NCI-H526 treated with DMSO at 0.1 percent for 48 hours (cell line): Measurements from ENCODE around the gene MPO.

Experiments
- DNase-seq: peaks from one replicate; lab custom pipeline; 2025; lab: John Stamatoyannopoulos, UW

MPO gene

GRCh38 chr17:58279016-58279711, 1.6 kb downstream of the MPO start:
- DNase-seq, result no peak

GRCh38 chr17:58278661-58279015, 2.1 kb downstream of the MPO start:
- no peak for DNase-seq

- no peak for DNase-seq
Measured at GRCh38 chr17:58277802-58278595, 2.7 kb downstream of the MPO start.

GRCh38 chr17:58277107-58277801, 3.5 kb downstream of the MPO start:
- DNase-seq, result no peak

- no peak for DNase-seq
Measured at GRCh38 chr17:58276423-58276822, 4.3 kb downstream of the MPO start.

- no peak for DNase-seq
Measured at GRCh38 chr17:58275417-58275816, 5.3 kb downstream of the MPO start.

- no peak for DNase-seq
Measured at GRCh38 chr17:58273453-58274104, 7.2 kb downstream of the MPO start.

- DNase-seq, result no peak
Measured at GRCh38 chr17:58272367-58273280, 8.1 kb downstream of the MPO start.

GRCh38 chr17:58271216-58271931, 9.4 kb downstream of the MPO start:
- DNase-seq, result no peak

GRCh38 chr17:58270476-58271215, 10.1 kb downstream of the MPO start:
- DNase-seq, result no peak

GRCh38 chr17:58269557-58270291, 11.0 kb downstream of the MPO start:
- DNase-seq, result no peak

GRCh38 chr17:58268774-58269556, 11.8 kb downstream of the MPO start:
- no peak for DNase-seq

- DNase-seq, result no peak
Measured at GRCh38 chr17:58268326-58268725, 12.4 kb downstream of the MPO start.

- DNase-seq, result no peak
Measured at GRCh38 chr17:58267347-58268324, 13.1 kb downstream of the MPO start.

- no peak for DNase-seq
Measured at GRCh38 chr17:58265902-58266875, 14.5 kb downstream of the MPO start.

GRCh38 chr17:58265271-58265670, 15.5 kb downstream of the MPO start:
- no peak for DNase-seq
